ENCODE results near the gene TMX1.
"Not testable (repeated sequence)": the region's sequence is repeated elsewhere in the genome, so short reads cannot be mapped to it uniquely, and the experiment has no call there.

Gene TMX1, protein sequence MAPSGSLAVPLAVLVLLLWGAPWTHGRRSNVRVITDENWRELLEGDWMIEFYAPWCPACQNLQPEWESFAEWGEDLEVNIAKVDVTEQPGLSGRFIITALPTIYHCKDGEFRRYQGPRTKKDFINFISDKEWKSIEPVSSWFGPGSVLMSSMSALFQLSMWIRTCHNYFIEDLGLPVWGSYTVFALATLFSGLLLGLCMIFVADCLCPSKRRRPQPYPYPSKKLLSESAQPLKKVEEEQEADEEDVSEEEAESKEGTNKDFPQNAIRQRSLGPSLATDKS

DNA sequence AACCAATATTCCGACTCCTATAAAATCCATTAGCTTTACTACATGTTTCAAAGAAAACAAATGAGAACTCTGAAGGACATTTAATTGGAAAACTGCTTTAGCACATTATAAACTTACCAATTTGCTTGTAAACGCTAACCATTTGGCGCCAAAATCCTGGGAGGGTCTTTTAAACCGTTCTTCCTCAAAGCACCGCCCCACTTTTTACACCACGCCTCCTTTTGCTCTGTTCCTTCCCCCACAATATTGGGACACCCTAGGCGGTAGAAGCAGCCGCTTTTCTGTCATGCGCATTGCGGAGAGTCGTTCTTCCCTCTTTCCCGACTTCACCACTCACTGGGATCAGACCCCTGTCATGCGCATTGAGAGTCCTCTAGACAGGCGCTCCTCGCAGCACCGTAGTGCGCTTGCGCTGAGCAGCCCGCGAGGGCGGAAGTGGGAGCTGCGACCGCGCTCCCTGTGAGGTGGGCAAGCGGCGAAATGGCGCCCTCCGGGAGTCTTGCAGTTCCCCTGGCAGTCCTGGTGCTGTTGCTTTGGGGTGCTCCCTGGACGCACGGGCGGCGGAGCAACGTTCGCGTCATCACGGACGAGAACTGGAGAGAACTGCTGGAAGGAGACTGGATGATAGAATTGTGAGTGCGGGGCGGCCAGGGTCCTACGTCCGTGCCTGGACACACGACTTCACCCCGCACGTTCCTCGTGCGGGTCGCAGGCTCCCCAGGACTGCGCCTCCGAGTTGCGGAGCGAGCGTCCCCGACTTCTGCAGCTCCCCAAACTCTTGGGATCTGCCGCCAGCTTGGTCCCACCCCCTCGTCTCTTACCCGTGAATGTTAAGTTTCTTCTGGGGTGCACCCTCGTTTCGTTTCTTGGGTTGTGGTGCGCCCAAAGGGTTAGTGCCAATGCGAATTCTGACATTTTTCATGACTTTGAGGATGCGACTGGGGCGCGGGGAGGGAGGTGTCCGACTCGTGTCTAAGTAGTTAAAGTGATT, at the start of gene TMX1:
TMX1 (plus strand) TSS at position 435 of the 991 bp plus-strand sequence; CDS start at position 481, 46 bp downstream.
- DNase-seq (ENCODE audit: low spot score), result peak; percentile 93

DNA sequence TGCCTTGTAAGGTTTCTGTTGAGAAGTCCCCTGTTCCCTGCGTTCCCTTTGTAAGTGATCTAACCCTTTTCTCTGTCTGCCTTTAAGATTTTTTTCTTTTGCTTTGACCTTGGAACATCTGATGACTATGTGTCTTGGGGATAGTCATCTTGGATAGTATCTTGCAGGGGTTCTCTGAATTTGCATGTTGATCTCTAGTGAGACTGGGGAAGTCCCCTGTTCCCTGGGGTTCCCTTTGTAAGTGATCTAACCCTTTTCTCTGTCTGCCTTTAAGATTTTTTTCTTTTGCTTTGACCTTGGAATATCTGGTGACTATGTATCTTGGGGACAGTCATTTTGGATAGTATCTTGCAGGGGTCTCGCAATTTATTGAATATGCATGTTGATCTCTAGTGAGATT, 38.2 kb upstream of the TMX1 start:
- no peak for DNase-seq (ENCODE audit: low spot score)

DNA sequence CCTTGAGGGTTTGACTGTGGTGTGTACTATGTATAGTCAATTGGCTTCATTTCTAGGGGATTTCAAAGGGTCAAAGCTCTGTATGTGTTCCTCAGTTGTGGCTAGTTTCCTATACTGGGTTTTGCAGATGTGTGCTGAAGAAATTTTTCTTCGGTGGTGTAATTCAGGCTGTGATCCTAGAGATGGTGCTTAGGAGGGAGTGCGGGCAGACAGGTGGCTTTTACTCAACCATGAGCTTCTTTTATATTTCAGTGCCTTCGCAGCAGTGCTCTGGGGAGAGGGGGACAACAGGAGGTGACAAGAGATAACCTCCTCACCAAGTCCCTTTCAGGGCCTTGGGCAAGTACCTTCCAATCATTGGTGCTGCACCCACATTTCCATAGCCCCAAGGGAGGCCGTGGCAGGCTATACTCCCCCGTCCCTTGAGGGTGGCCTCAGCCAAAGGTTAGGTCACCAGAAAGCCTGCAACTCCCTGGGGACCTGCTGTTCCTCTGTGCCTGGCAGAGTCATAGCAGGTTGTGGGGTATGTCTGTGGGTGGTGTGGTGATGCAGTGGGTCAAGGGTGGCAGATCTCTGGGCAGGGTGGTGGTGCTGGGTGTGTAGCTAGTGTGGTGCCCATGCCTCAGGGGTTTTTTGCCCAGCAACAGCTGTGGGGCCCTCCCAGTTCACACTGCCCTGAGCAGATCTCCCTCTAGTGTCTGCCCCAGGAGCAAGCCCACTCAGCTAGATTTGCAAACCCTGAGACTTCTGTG, 37.0 kb upstream of the TMX1 start:
- DNase-seq (ENCODE audit: low spot score), result no peak

DNA sequence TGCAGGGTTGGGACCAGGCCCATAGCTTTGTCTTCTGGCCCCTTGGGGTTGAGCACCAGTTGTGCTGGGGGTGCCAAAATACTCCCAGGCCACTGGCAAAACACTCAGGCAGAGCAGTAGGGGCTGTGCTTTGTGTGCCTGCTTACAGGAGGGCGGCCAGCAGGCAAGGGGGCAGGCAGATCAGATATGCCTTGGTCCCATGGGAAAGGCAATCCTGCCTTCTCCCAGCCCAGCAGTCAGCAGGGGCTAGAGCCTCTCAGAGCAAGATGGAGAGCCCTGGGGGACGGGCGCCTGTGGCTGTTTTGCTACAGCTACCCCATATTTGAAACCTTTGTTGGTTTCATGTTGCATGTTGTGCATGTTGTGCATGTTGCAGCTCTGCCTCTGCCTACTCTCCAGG, 36.2 kb upstream of the TMX1 start:
- DNase-seq (ENCODE audit: low spot score), result no peak

DNA sequence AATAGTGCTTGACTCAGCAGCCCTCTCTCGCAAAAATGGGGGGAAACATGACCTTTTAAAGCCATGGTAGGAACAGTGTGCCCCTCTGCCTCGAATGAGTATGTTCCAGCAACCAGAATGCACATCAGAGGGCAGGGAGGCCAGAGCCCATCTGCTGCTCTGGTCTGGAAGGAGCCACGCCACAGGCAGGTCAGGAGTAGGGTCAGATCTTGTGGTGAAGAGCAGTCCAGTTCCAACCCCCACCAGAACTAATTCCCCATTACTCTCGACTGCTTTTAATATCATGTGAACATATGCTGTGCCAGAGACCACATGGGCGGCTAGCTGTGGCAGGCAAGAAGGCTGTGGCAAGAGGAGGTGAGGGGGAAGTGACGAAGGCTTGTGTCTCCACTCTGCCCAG, 34.6 kb upstream of the TMX1 start:
- no peak for DNase-seq (ENCODE audit: low spot score)

DNA sequence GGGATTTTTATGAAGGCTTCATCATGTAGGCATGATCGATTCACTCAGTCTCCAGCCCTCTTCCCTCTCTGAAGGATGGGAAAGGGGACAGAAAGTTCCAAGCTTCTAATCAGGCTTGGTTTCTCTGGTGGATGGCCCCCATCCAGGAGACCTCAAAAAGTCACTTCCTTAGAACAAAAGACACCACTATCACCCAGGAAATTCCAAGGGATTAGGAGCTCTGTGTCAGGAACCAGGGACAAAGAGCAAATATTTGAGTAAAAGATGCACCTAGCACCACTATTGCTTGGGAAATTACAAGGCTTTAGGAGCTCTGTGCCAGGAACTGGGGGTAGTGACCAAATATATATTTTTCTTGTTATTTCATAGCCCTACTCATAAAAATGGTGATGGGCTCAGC, 33.6 kb upstream of the TMX1 start:
- DNase-seq (ENCODE audit: low spot score), result no peak

DNA sequence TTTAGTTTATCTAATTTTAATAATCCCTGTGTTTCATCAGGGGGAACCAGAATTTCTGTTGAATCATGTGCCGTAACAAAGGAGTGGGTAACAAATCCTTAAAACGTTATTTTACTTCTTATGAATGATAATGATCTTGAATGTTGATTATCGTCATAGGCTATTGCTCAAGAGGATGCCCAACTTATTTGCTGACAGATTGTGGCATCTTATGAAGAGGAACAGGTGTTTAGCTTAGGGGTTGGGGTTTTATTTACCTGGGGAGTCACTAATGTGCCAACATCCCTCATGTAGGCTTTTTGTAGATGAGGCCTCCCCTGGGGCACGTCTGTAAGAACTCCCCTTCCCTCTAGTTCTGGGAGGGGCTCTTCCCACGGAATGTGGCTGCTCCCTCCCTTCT, 32.4 kb upstream of the TMX1 start:
- no peak for DNase-seq (ENCODE audit: low spot score)

DNA sequence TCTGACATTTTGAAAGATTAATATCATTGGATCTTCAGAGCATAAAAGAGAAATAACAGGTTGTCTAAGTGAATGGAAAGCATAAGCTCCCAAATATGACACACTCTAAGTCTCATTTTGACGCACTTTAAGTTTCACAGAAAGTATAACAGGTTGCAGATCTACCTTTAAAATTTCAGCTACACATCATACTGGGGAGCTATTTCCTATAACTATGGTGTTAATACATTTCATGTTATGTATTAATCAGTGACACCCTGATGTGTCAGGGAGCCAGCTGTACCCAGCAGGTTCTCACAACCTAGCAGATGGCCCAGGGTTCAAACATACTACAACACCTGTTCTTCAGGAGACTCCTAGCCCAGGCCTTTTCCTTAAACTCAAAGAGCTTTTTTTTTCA, 31.1 kb upstream of the TMX1 start:
- DNase-seq (ENCODE audit: low spot score), result no peak

DNA sequence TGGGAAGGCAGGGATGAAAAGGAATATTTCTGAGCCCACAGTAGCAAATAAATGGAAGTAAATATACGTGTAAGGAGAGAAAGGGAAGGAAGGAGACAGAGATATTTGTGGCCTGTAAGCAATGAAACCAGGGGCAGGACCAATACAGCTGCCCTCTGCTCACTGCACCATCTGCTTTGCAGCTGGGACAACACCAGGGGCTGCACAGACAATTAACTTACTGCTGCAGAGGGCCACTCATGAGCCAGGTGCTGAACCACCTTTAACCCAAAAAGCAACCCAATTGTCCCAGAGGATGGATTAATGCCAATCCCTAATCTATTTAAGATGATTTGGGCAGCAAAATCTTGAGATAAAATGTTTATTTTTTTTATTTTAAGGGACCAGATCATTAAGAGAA, 30.6 kb upstream of the TMX1 start:
- DNase-seq (ENCODE audit: low spot score), result no peak

DNA sequence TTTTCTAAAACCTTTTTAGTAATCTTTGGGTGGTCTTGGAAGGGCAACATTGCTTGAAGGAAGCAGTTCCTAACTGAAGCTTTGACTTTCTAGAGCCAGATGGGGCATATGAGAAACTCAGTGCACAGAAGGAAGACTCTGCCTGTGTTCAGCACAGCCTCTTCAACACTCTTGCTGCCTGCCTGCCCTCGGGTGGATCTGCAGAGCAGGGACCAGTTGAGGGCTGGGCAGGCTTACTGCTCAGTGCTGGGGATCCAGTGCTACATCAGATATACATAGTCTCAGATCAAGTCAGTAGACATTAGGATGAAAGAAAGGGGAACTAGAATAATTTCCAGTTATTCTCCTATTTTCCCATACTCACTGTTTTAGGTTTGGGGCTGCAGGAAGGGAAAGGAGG, 29.5 kb upstream of the TMX1 start:
- DNase-seq (ENCODE audit: low spot score), result no peak

DNA sequence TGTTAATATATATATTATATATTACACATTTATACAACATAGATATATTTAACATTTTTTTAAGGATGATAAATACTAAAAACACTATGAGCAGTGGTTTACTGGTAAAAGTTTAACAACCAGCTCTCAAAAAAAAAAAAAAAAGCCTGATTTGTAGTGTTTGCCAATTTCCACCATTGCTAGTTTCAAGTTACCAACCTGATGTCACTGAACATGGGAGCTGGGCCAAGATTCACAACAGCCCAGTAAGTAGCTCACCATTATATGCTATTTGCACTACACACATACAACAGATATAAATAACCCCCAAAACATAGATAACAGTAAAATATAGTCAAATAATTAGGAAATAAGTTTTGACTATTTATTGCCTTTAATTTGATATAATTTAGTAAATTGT, 28.9 kb upstream of the TMX1 start:
- no peak for DNase-seq (ENCODE audit: low spot score)

DNA sequence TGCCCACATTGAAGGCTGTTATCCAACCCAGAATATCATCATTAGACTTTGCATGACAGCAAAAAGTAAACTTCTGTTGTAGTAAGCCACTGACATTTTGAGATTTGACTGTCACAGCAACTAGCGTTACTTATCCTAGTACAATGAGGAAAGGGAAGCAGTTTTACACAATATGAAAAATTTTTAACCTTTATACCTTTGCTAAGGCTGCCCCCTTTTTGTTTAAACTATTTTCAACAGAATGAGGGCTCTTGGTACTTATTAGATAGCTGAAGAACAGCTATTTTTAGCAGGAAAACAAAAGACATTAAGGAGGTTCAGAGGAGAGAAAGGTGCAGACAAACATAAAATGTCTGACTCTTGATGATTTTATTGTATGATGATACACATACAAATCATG, 23.4 kb upstream of the TMX1 start:
- no peak for DNase-seq (ENCODE audit: low spot score)

DNA sequence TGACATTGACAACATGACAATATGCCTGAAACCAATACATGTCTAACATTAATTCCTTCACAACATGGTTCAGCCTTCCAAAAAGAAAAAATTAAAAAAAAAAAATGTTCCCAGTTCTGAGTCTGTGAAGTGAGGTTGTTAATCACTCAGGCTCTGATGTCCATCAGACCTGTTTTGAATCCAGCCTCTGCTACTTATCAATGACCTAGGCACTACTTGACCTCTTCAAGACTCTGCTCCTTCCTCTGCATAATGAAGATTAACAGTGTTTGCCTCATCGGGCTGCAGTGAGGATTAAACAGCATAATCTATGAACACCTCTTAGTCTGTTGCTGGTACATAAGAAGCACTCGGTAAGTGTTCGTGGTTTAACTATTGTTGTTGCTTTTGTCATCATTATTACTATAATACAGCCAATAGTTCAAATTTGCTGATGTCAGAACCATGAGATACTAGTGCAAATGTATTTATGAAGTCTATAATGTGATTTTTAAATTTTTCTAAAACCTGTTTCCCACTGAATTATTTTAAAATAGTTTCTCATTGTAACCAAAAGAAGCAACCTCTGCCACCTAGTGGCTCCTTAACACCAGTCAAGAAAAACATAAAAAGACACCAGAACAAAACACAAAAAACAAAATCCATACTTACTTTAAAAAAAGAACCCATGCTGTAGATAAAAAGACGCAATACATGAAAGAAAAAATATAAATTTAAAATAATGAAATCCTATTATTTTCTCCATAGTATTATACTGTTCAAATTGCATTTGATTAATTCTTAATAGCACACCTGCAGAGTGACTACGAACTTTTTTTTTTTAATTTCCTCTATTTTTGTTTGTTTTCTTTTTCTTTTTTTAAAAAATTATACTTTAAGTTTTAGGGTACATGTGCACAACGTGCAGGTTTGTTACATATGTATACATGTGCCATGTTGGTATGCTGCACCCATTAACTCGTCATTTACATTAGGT, 20.3 kb upstream of the TMX1 start:
- no peak for DNase-seq (ENCODE audit: low spot score)

DNA sequence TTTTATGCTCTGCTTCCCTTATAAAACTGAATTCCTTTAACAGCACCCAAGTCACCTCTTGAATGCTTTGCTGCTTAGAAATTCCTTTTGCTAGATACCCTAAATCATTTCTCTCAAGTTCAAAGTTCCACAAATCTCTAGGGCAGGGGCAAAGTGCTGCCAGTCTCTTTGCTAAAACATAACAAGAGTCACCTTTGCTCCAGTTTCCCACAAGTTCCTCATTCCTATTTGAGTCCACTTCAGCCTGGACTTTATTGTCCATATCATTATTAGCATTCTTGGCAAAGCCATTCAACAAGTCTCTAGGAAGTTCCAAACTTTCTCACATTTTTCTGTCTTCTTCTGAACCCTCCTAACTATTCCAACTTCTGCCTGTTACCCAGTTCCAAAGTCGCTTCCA, 16.6 kb upstream of the TMX1 start:
- DNase-seq (ENCODE audit: low spot score), result not testable (repeated sequence)

DNA sequence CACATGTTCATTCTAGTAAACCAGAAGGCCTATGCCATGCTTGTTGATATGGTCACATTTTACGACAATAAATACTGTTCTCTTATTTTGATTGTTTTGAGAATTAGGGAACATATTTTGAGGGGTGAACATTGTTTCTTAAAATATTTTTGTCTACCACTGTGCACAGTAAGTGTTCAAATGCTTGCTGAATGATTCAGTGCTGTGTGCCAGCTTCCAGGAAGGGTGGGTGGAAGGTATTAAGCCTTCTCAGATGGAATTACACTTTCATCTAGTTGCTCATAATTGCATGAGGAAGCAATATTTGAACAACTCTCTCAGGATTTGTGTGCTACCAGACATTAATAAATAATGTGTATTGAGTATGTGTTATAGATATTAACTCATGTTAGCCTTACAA, 15.5 kb upstream of the TMX1 start:
- DNase-seq (ENCODE audit: low spot score), result no peak

DNA sequence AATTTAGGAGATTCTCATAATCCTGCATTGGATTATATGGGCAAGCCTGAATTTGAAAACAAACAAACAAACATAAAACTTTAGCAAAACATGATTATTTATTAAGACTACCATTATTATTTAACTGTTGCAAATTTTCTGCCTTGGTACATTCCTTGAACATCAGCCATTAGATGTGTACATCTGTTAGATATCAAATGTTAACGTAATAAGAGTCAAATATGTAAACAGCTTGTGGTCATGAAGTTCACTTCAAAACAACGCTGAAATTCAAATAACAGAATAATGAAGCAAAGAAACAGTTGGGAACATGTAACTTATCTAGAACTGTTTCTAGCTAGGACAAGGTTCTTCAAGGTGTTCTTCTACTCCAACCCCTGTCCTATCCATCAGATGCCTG, 14.3 kb upstream of the TMX1 start:
- DNase-seq (ENCODE audit: low spot score), result no peak

DNA sequence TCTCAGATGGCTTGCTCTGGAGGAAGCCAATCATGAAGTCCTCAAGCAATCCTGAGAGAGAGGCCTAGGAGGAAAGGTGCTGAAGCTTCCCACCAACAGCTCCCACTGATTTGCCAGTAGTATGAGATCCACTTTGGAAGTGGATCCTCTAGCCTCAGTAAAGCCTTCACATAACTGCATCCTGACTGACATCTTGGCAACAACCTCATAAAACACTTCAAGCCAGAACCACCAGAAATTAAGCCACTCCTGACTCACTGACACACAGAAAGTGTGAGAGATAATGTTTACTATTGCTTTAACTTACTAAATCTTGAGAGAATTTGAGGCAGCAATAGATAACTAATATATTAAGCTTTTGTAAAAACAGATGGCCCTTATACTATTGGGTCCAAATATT, 11.7 kb upstream of the TMX1 start:
- DNase-seq (ENCODE audit: low spot score), result no peak

DNA sequence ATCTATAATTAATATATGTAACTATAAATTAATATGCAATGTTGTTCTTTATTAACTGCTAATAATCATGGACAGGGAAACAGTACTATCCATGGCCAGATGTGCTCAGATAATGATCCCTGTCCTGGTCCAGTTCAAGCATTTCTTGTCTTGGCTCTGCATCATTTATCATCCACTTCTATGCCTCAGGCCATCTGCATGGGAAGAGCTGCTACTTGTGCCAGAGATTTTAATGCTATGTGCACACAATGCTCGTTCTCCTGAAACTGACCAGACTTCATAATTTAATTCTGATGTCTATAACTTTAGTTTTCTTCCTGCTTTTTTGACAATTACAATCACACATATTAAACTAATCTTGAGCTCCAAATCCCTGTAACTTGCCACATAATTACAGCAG, 11.2 kb upstream of the TMX1 start:
- DNase-seq (ENCODE audit: low spot score), result no peak

DNA sequence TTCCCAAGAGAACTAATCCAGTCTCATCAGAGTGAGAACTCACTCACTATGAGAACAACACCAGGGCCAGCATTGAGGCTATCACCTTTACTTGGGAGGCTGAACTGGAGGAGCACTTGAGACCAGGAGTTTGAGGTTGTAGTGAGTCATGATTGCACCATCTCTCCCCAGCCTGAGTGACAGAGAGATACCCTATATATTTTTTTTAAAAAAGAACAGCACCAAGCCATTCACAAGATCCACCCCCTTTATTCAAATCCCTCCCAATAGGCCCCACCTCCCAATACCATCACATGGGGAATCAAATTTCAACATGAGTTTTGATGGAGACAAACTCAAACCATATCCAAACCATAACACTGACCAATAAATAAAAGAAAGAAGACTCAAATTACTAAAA, 3.7 kb upstream of the TMX1 start:
- DNase-seq (ENCODE audit: low spot score), result no peak

DNA sequence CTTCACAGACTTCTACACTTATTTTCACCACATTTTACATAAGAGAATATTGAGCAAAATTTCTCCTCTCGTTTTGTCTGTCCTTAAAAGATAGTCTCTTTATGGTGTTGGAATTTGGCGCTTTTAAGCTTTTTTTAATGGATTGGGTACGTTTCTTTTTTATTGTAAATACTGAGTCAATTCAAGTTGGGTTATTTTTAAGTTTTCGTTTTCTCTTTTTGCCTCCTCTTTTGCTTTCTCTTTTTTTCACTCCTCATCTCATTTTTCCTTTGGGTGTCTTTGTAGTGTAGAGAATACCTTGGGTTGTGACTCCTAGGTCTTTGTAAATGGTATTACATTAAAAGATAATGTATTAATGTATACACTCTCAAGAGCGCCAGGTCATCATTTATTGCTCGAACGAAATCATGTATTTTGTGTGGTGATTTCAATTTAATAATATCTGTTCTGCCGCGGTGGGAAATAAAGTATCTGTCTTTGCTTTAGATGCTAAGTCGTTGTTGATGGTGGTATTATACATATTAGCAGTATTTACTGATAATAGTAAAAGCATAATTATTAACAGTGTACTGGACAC, 845 bp downstream of the TMX1 start:
- DNase-seq (ENCODE audit: low spot score), result no peak

Data from left forelimb (tissue), 1 donor.